Mesothelial cell of epicardium (in vitro differentiated cells): ENCODE data around the gene CAMTA1. TPM values are rescaled to one million over a fixed set of nuclear protein-coding genes. Genes with fewer than 3 reads are reported as not detected.
A peak's percentile ranks its signal among the peaks of the same experiment; 100 is the strongest.

ENCODE experiments used
- DNase-seq, 2 experiments: peaks; one replicate each; pipeline ENCODE4 v3.0.0; 2021; ENCODE audit warnings: low spot score in 2 of 2; ENCODE audit not compliant: unreplicated experiment in 2 of 2
- H3K27ac Mint-ChIP-seq: 2 replicates; pipeline ENCODE4 v1.8.0; 2021; ENCODE audit warnings: mixed read lengths
- H3K27me3 Mint-ChIP-seq: 2 replicates; pipeline ENCODE4 v1.8.0; 2021; ENCODE audit warnings: low read depth, mixed read lengths
- H3K36me3 Mint-ChIP-seq: 2 replicates; pipeline ENCODE4 v1.8.0; 2021; ENCODE audit warnings: mixed read lengths
- H3K4me1 Mint-ChIP-seq: 2 replicates; pipeline ENCODE4 v1.8.0; 2021; ENCODE audit warnings: mixed read lengths
- H3K4me3 Mint-ChIP-seq: 2 replicates; pipeline ENCODE4 v1.8.0; 2021; ENCODE audit warnings: mild to moderate bottlenecking, moderate library complexity, mixed read lengths
- H3K9me3 Mint-ChIP-seq: 2 replicates; pipeline ENCODE4 v1.8.0; 2021; ENCODE audit warnings: mixed read lengths
- CTCF ChIP-seq: fragments of 200-600 bp; sonication (generic); IDR thresholded peaks from one replicate; pipeline ENCODE4 v1.5.0; 2021; ENCODE audit warnings: antibody characterized with exemption; ENCODE audit not compliant: unreplicated experiment
- total RNA-seq: library from RNA; stranded (reverse); gene quantifications from 3 replicates; pipeline ENCODE4 v1.2.1, GENCODE V29; 2021

Gene CAMTA1
- total RNA-seq, 1 donor from 2014 or later, result 70.4 TPM

- Mint-ChIP-seq H3K36me3 (peaks cover 5% of the 10 kb centered on the region), H3K9me3 (peaks cover 16% of the 10 kb centered on the region), H3K4me1 (peaks cover 28% of the 10 kb centered on the region), H3K27me3 (peaks cover 25% of the 10 kb centered on the region), H3K4me3 (no peak overlapping the region), H3K27ac (no peak overlapping the region)
- TF ChIP-seq CTCF, result no peak
- no peak for DNase-seq
These were observed 511.7 kb downstream of the CAMTA1 start for GRCh38 chr1:7296968-7297367.

- DNase-seq, result no peak
- peaks cover 5% of the 10 kb centered on the region for H3K36me3 Mint-ChIP-seq
- H3K9me3 Mint-ChIP-seq, result peaks cover 16% of the 10 kb centered on the region
- no peak overlapping the region for H3K4me3 Mint-ChIP-seq
- peaks cover 21% of the 10 kb centered on the region for H3K27me3 Mint-ChIP-seq
- peaks cover 32% of the 10 kb centered on the region for H3K4me1 Mint-ChIP-seq
- no peak overlapping the region for H3K27ac Mint-ChIP-seq
- no peak for TF ChIP-seq CTCF
These were observed 512.9 kb downstream of the CAMTA1 start for GRCh38 chr1:7298145-7298544.

GRCh38 chr1:7298749-7299151 is 513.5 kb downstream of the CAMTA1 start:
- Mint-ChIP-seq H3K4me1 (peaks cover 32% of the 10 kb centered on the region), H3K27ac (no peak overlapping the region), H3K4me3 (no peak overlapping the region), H3K27me3 (peaks cover 15% of the 10 kb centered on the region), H3K36me3 (peaks cover 5% of the 10 kb centered on the region), H3K9me3 (peaks cover 16% of the 10 kb centered on the region)
- no peak for TF ChIP-seq CTCF
- DNase-seq, result no peak

GRCh38 chr1:7299329-7299799 is 514.1 kb downstream of the CAMTA1 start:
- Mint-ChIP-seq H3K27ac (peak overlapping the region; percentile 62), H3K4me1 (peaks cover 32% of the 10 kb centered on the region)
- peak in 1 of 2 experiments; percentile 56 for DNase-seq

DNA sequence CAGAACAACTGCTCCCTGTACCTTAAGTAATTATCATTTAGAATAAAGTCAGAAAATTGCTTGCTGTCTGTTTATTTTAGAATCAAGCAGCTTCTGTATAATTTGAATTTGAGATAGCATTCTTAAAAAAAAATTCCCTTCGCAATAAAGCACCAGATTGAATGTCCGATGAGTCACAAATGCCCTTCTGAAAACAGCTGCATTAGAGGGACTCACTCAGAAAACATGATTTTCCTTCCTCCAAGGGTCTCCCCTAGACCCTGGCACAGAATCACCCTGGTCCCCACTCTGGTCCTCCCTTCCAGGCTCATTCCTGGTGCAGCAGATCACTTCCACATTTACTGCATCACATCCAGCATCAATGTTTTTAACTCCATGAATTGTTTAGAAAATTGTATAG is 514.7 kb downstream of the CAMTA1 start:
- peaks cover 5% of the 10 kb centered on the region for H3K36me3 Mint-ChIP-seq
- peaks cover 10% of the 10 kb centered on the region for H3K27me3 Mint-ChIP-seq
- peaks cover 16% of the 10 kb centered on the region for H3K9me3 Mint-ChIP-seq
- H3K4me1 Mint-ChIP-seq, result peaks cover 32% of the 10 kb centered on the region
- TF ChIP-seq CTCF, result no peak
- DNase-seq, result no peak
- peak overlapping the region; percentile 62 for H3K27ac Mint-ChIP-seq
- no peak overlapping the region for H3K4me3 Mint-ChIP-seq

More at GRCh38 chr1:7299329-7299799, 514.1 kb downstream of the CAMTA1 start:
- Mint-ChIP-seq H3K9me3 (peaks cover 16% of the 10 kb centered on the region), H3K27me3 (peaks cover 10% of the 10 kb centered on the region), H3K4me3 (no peak overlapping the region), H3K36me3 (peaks cover 5% of the 10 kb centered on the region)
- TF ChIP-seq CTCF, result no peak
